ENCODE data around the gene NKAIN2.
"Not testable (repeated sequence)": the region's sequence is repeated elsewhere in the genome, so short reads cannot be mapped to it uniquely, and the experiment has no call there.

GRCh38 chr6:124712532-124712931, 908.9 kb downstream of the NKAIN2 start:
- not testable (repeated sequence) for TF ChIP-seq EZH2phosphoT487 (IDR thresholded peaks at IDR 0.05; ENCODE audit: borderline replicate concordance); EZH2 (IDR thresholded peaks at IDR 0.05); POLR2AphosphoS5 (IDR thresholded peaks at IDR 0.05; ENCODE audit: low read depth, low read length); CTCF (IDR thresholded peaks at IDR 0.05 in 2 of 3, conservative IDR thresholded peaks at IDR 0.05 in 1 of 3; ENCODE audit: borderline replicate concordance in 1 of 3, insufficient read depth in 1 of 3, low read depth in 2 of 3, low read length in 2 of 3); EGR1 (IDR thresholded peaks at IDR 0.05; ENCODE audit: low read depth); ATF3 (IDR thresholded peaks at IDR 0.05); POLR2A (IDR thresholded peaks at IDR 0.05; ENCODE audit: borderline replicate concordance, extremely low read depth, insufficient read depth, insufficient read length); JUND (IDR thresholded peaks at IDR 0.05); RAD21 (IDR thresholded peaks at IDR 0.05; ENCODE audit: low read depth); ZFX (IDR thresholded peaks at IDR 0.05); TCF7L2 (IDR thresholded peaks at IDR 0.05; ENCODE audit: borderline replicate concordance, extremely low read depth, insufficient read depth, insufficient read length)
- TF ChIP-seq, protein P1, sequence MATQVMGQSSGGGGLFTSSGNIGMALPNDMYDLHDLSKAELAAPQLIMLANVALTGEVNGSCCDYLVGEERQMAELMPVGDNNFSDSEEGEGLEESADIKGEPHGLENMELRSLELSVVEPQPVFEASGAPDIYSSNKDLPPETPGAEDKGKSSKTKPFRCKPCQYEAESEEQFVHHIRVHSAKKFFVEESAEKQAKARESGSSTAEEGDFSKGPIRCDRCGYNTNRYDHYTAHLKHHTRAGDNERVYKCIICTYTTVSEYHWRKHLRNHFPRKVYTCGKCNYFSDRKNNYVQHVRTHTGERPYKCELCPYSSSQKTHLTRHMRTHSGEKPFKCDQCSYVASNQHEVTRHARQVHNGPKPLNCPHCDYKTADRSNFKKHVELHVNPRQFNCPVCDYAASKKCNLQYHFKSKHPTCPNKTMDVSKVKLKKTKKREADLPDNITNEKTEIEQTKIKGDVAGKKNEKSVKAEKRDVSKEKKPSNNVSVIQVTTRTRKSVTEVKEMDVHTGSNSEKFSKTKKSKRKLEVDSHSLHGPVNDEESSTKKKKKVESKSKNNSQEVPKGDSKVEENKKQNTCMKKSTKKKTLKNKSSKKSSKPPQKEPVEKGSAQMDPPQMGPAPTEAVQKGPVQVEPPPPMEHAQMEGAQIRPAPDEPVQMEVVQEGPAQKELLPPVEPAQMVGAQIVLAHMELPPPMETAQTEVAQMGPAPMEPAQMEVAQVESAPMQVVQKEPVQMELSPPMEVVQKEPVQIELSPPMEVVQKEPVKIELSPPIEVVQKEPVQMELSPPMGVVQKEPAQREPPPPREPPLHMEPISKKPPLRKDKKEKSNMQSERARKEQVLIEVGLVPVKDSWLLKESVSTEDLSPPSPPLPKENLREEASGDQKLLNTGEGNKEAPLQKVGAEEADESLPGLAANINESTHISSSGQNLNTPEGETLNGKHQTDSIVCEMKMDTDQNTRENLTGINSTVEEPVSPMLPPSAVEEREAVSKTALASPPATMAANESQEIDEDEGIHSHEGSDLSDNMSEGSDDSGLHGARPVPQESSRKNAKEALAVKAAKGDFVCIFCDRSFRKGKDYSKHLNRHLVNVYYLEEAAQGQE (IDR thresholded peaks at IDR 0.05; ENCODE audit: low read depth), result not testable (repeated sequence)
- TF ChIP-seq, protein P2, sequence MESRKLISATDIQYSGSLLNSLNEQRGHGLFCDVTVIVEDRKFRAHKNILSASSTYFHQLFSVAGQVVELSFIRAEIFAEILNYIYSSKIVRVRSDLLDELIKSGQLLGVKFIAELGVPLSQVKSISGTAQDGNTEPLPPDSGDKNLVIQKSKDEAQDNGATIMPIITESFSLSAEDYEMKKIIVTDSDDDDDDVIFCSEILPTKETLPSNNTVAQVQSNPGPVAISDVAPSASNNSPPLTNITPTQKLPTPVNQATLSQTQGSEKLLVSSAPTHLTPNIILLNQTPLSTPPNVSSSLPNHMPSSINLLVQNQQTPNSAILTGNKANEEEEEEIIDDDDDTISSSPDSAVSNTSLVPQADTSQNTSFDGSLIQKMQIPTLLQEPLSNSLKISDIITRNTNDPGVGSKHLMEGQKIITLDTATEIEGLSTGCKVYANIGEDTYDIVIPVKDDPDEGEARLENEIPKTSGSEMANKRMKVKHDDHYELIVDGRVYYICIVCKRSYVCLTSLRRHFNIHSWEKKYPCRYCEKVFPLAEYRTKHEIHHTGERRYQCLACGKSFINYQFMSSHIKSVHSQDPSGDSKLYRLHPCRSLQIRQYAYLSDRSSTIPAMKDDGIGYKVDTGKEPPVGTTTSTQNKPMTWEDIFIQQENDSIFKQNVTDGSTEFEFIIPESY (IDR thresholded peaks at IDR 0.05; ENCODE audit: extremely low read depth, insufficient replicate concordance, low read length), result not testable (repeated sequence)
